Activated naive CD4-positive, alpha-beta T cell treated with anti-CD3 and anti-CD28 coated beads for 36 hours (primary cell): ENCODE measurements around the gene DLG4. TPM values are rescaled to one million over a fixed set of nuclear protein-coding genes. Genes with fewer than 3 reads are reported as not detected.

Source experiments
- CTCF ChIA-PET: fragments of 350-600 bp; sonication (Branson Sonifier 250); formaldehyde crosslinking; loops from one replicate; lab custom pipeline; 2021; ENCODE audit warnings: antibody characterized with exemption; lab: Charles Lee
- DNase-seq: peaks from one replicate; pipeline ENCODE4 v3.0.0-alpha.2; 2020
- H3K27ac Mint-ChIP-seq: one replicate; pipeline ENCODE4 v1.8.0; 2021; ENCODE audit warnings: mild to moderate bottlenecking, mixed read lengths
- H3K27me3 Mint-ChIP-seq: one replicate; pipeline ENCODE4 v1.8.0; 2021; ENCODE audit warnings: low read depth, mixed read lengths
- H3K36me3 Mint-ChIP-seq: one replicate; pipeline ENCODE4 v1.8.0; 2021; ENCODE audit warnings: low read depth, mixed read lengths
- H3K4me1 Mint-ChIP-seq: one replicate; pipeline ENCODE4 v1.8.0; 2021; ENCODE audit warnings: low read depth, mixed read lengths
- H3K4me3 Mint-ChIP-seq: one replicate; pipeline ENCODE4 v1.8.0; 2021; ENCODE audit warnings: mild to moderate bottlenecking, moderate library complexity, mixed read lengths
- H3K9me3 Mint-ChIP-seq: one replicate; pipeline ENCODE4 v1.8.0; 2021; ENCODE audit warnings: mixed read lengths
- intact Hi-C: fragments of 100-400 bp; cut with micrococcal nuclease; formaldehyde crosslinking; loops from one replicate; pipeline ENCODE4 v1.15.1; 2023
- total RNA-seq, 2 experiments: library from RNA; stranded (reverse); gene quantifications; one replicate each; pipeline ENCODE4 v1.2.3, GENCODE V29; 2021

DLG4 gene
- total RNA-seq, 2 experiments from 2014 or later = 13.6 to 13.8 TPM

DNA sequence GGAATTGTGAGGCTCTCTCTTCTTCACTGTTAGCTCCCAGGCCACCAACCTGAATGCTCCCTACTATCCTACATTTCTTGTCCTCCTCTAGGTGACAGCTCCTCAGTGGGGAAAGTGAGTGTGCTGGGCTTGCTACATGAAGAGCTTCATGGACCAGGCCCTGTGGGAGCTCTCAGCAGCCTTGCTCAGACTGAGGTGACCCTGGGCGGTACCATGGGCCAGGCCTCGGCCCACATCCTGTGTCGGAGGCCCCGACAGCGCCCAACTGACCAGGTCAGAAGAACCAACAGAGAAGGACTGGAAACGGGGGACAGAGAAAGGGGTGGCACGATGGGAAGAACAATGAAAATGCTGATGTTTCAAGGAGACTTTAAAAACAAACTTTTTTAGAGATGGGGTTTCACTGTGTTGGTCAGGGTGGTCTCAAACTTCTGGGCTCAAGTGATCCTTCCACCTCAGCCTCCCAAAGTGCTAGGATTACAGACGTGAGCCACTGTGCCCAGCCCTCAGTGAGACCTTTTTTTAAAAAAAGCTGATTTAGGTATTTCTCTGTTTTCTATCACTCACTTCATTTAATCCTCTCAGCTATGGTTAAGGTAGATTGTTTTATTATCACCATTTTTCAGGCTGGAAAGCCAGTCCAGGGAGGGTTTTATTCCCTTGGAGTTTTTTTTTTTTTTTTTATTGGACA lies 37.3 kb upstream of the DLG4 start:
- Mint-ChIP-seq H3K27me3 (peaks cover 2% of the 10 kb centered on the region), H3K4me1 (peaks cover 20% of the 10 kb centered on the region), H3K36me3 (peaks cover 29% of the 10 kb centered on the region), H3K9me3 (no peaks in the 10 kb centered on the region), H3K4me3 (no peak overlapping the region), H3K27ac (no peak overlapping the region)
- intact Hi-C loops = no loop called here
- DNase-seq = no peak
- CTCF ChIA-PET = interaction anchor here (0.6 to 0.9 kb wide), 4 partner anchors 11 to 844 kb away, joined by 3 to 4 read pairs (median 4); partner anchors contain the start of gene TNFSF12

DNA sequence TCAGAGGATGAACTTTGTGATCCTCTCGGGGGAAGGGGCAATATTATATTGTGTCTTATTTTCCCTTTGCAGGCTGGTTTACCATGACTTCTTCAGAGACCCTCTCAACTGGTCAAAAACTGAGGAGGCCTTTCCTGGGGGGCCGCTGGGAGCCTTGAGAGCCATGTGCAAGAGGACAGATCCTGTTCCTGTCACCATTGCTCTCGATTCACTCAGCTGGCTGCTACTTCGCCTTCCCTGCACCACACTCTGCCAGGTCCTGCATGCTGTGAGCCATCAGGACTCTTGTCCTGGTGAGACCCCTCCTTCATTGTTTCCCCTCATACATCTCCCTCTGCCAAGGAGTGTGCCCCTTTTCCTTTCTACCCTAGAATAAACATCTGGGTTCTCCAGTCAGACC lies 34.9 kb upstream of the DLG4 start:
- H3K4me3 Mint-ChIP-seq = no peak overlapping the region

DNA sequence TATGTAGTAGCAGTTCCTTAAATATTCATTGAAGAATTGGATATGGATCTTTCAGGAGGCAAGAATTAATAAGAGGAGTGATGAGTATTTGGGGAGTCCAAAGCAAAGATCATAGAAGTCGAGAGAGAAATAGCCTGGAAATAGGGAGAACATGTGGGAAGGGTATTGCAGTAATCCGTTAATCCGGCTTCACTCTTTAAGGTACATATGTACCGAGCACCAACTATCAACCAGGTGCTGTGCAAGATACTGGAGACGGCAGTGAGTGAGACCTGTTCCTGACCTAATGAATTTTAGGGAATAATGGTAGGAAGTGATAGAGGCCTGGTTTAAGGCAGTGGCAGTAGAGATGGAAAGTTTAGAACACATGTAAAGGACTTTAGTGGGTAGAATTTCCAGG lies 33.4 kb upstream of the DLG4 start:
- peaks cover 34% of the 10 kb centered on the region for H3K4me1 Mint-ChIP-seq
- no peaks in the 10 kb centered on the region for H3K27me3 Mint-ChIP-seq
- CTCF ChIA-PET = no interaction called here
- intact Hi-C loops = loop anchor here (2.0 to 5.0 kb wide), 3 partner anchors 320 to 589 kb away; partner anchors contain the start of genes TP53 and WRAP53
- no peak for DNase-seq
- H3K36me3 Mint-ChIP-seq = peaks cover 27% of the 10 kb centered on the region
- H3K27ac Mint-ChIP-seq = peak overlapping the region; percentile 99
- no peaks in the 10 kb centered on the region for H3K9me3 Mint-ChIP-seq
- peak overlapping the region; percentile 86 for H3K4me3 Mint-ChIP-seq

More for the DNA sequence above, 34.9 kb upstream of the DLG4 start:
- H3K27ac Mint-ChIP-seq = no peak overlapping the region
- CTCF ChIA-PET = no interaction called here
- H3K9me3 Mint-ChIP-seq = no peaks in the 10 kb centered on the region
- intact Hi-C loops = loop anchor here (5.0 kb wide), 2 partner anchors 433 to 588 kb away; partner anchors contain the start of genes TP53 and WRAP53
- H3K36me3 Mint-ChIP-seq = peaks cover 29% of the 10 kb centered on the region
- no peak for DNase-seq
- H3K4me1 Mint-ChIP-seq = peaks cover 27% of the 10 kb centered on the region
- no peaks in the 10 kb centered on the region for H3K27me3 Mint-ChIP-seq

DNA sequence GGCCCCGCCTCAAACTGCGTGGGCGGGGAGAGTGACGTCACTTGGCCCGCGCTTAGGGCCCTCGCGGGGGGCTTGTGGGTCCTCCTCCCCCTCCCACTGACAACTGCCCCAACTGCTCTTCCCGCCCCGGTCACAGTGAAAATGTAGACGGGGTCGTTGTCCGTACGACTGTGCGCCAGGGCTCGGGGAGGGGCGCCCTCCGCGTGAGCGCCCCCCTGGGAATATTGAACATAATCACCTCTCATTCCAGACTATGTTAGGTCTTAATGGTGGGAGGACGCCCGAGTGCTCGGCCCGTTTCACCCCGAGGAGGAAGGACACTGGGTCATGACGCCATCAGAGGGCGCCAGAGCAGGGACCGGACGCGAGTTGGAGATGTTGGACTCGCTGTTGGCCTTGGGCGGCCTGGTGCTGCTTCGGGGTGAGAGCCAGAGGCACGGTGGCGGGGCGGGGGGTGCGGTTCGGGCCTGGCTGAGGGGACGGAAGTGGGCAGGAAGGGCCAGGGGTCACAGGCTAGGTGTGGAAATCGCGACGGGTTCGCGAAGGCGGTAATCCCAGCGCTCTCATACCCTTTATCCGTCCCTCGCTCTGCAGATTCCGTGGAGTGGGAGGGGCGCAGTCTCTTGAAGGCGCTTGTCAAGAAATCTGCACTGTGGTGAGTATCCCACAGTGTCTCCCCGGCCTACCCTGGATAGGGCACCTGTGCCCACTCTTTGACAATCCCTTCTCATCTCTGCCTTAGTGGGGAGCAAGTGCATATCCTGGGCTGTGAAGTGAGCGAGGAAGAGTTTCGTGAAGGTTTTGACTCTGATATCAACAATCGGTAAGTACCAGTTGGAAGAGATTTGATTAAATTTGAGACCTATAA lies 32.8 kb upstream of the DLG4 start, which contains the start of gene ELP5:
Gene ELP5 (plus strand): TSS at position 40 of the 868 bp plus-strand sequence. CDS start 336 bp downstream, at position 376.
- no peaks in the 10 kb centered on the region for H3K27me3 Mint-ChIP-seq
- no peaks in the 10 kb centered on the region for H3K9me3 Mint-ChIP-seq
- DNase-seq = peak; percentile 93
- CTCF ChIA-PET = no interaction called here
- peak within 1 kb of the TSS; percentile 86 for H3K4me3 Mint-ChIP-seq
- intact Hi-C loops = loop anchor here (1.0 to 5.0 kb wide), 11 partner anchors 13 to 590 kb away; partner anchors contain the start of genes EIF5A, PHF23, POLR2A and SENP3
- H3K36me3 Mint-ChIP-seq = peaks cover 25% of the 10 kb centered on the region
- H3K4me1 Mint-ChIP-seq = peaks cover 34% of the 10 kb centered on the region
- peak within 1 kb of the TSS; percentile 99 for H3K27ac Mint-ChIP-seq

DNA sequence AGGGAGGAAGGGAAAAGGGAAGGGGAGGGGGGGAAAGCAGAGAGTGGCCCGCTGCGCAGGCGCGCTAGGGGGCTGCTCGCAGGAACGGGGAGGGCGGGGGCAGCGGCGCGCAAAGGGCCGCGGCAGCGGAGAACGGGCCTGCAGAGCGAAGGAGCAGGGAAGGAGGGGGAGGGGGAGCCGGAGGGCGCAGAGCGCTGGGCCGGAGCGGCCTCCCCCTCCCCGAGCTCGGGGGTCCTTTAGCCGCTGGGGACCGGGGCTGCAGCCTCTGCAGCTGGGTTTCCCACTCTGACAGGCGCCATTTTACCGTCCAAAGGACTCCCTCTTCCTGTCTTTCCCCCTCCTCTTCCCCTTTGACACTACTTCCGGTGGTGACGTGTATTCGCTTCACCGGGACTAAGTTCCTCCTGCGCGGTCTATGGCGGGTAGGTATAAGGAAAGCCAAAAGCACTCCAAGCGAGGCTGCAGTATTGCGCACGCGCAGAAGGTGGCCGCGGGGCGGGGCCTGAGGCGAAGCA lies 32.1 kb upstream of the DLG4 start, which contains the start of gene CTDNEP1:
Gene CTDNEP1 (minus strand): TSS at position 74 of the 515 bp plus-strand sequence. CDS start 438 bp downstream, outside the sequence.
- peaks cover 26% of the 10 kb centered on the region for H3K36me3 Mint-ChIP-seq
- DNase-seq = peak; percentile 99
- H3K4me3 Mint-ChIP-seq = peak within 1 kb of the TSS; percentile 86
- H3K27me3 Mint-ChIP-seq = no peaks in the 10 kb centered on the region
- CTCF ChIA-PET = interaction anchor here (0.6 kb wide), 2 partner anchors 28 to 588 kb away, joined by 3 read pairs; no protein-coding TSS in a partner anchor
- H3K27ac Mint-ChIP-seq = peak within 1 kb of the TSS; percentile 99
- H3K9me3 Mint-ChIP-seq = no peaks in the 10 kb centered on the region
- intact Hi-C loops = loop anchor here (1.0 to 5.0 kb wide), 11 partner anchors 12 to 591 kb away; partner anchors contain the start of genes EIF5A, PHF23, POLR2A and SENP3
- H3K4me1 Mint-ChIP-seq = peaks cover 37% of the 10 kb centered on the region

DNA sequence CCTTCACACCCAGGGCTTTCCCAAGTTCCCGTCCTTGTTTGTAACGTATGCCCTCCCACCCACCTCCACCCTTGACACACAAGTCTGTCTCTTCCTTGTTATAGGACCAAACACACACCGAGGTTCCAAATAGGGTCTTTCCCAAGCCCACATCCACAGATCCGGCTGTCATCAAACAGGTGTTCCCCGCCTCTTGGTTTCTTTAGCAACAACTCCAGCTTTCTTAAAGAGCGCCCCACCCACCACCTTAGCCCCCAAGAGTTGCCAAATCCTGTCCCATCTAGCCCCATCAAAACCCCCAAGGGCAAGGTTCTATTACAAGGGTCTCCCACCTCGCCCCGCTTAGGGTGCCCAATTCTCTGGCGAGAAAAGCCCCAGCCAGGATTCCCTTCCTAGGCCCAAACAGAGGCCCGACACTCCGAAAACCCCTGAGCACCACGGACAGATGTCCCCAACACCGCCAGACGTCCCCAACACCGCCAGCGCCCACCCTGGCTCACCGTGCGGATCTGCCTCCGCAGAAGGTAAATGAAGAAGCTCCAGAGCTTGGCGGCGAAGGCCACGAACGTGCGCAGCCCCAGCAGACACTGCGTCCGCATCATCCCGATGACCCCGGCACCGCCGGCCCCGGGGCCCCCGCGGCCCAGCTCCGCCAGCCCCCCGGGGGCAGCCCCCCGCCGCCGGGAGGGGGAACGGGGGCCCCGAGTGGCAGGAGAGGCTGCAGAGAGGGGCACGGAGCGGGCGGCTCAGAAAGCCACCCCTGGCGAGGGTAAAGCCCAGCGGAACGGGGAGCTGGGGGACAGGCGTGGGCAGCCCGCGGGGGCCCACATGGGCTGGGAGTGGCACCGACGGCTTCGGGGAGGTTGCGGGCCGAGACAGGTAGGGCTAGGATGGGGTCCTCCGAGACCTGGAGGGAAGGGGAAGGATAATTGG lies 31.3 kb upstream of the DLG4 start:
- Mint-ChIP-seq H3K36me3 (peaks cover 27% of the 10 kb centered on the region), H3K27me3 (no peaks in the 10 kb centered on the region), H3K27ac (peak overlapping the region; percentile 91), H3K4me3 (peak overlapping the region; percentile 86), H3K4me1 (peaks cover 37% of the 10 kb centered on the region), H3K9me3 (no peaks in the 10 kb centered on the region)
- CTCF ChIA-PET = interaction anchor here (0.6 kb wide), 2 partner anchors 28 to 589 kb away, joined by 3 read pairs; no protein-coding TSS in a partner anchor
- peak; percentile 54 for DNase-seq
- intact Hi-C loops = loop anchor here (5.0 kb wide), 2 partner anchors 436 to 591 kb away; partner anchors contain the start of genes TP53 and WRAP53

DNA sequence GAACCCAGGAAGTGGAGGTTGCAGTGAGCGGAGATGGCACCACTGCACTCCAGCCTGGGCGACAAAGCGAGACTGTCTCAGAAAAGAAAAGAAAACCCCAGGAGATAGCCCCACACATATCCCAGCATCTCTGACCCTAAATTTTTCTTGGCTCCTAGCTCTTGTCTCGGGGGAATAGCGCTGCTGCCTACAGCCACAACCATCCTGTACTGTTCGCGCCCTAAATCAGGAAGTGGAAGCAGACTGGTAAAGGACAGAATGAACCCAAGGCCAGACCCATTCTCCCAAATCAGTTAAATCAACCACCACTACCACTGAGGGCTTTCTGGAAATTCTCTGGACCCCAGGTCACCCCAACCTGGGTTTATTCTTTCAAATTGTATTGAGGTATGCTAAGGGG lies 30.2 kb upstream of the DLG4 start:
- Mint-ChIP-seq H3K36me3 (peaks cover 27% of the 10 kb centered on the region), H3K4me1 (peaks cover 37% of the 10 kb centered on the region), H3K9me3 (no peaks in the 10 kb centered on the region), H3K27me3 (no peaks in the 10 kb centered on the region), H3K27ac (peak overlapping the region; percentile 91), H3K4me3 (peak overlapping the region; percentile 86)
- CTCF ChIA-PET = interaction anchor here (0.6 to 1.7 kb wide), 3 partner anchors 29 to 114 kb away, joined by 4 to 5 read pairs (median 4); no protein-coding TSS in a partner anchor
- intact Hi-C loops = loop anchor here (5.0 kb wide), 2 partner anchors 437 to 592 kb away; partner anchors contain the start of genes TP53 and WRAP53
- DNase-seq = no peak

DNA sequence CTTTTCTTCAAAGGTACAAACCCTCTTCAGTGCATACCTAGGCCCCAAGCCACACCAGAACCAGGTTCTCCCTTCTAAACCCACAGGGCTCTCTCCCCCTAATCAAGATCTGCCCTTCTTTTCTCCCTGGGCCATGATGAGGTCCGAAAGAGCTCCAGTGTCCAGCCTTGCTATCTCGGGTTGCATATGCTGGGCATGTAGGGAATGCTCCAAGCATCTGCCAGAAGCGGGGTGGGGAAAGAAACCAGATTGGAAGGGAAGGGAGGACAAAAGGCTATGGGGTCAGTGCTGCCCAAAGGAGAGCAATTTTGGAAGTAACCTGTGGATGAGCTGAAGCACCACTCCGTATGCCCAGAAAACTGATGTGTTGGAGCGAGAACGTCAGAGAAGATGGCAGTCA lies 29.6 kb upstream of the DLG4 start:
- CTCF ChIA-PET = interaction anchor here (0.6 to 1.7 kb wide), 3 partner anchors 29 to 114 kb away, joined by 4 to 5 read pairs (median 4); no protein-coding TSS in a partner anchor
- intact Hi-C loops = no loop called here
- H3K27ac Mint-ChIP-seq = no peak overlapping the region
- no peaks in the 10 kb centered on the region for H3K9me3 Mint-ChIP-seq
- peaks cover 37% of the 10 kb centered on the region for H3K4me1 Mint-ChIP-seq
- peaks cover 22% of the 10 kb centered on the region for H3K36me3 Mint-ChIP-seq
- no peaks in the 10 kb centered on the region for H3K27me3 Mint-ChIP-seq
- H3K4me3 Mint-ChIP-seq = peak overlapping the region; percentile 36
- no peak for DNase-seq

DNA sequence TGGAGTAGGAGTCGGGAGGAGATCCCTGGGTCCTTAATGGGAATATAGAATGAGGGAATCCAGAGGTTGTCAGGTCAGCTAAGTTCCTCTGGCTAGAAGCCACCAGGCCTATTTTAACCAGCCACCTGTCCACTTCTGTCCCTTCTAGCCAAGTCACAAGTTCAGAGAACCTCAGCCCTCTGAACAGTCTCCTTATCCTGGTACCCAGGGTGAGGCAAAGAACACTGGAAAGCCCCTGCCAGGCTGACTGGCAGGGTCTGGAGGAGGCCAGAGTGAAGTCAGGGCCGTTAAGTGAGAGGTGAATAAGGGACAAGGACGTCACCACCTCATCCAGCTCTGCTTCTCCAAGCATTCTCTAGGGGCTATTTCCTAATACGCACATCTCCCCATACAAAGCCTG lies 29.2 kb upstream of the DLG4 start:
- no peaks in the 10 kb centered on the region for H3K27me3 Mint-ChIP-seq
- peaks cover 34% of the 10 kb centered on the region for H3K4me1 Mint-ChIP-seq
- CTCF ChIA-PET = interaction anchor here (1.7 kb wide), 1 partner anchor 28 kb away, joined by 5 read pairs; no protein-coding TSS in a partner anchor
- intact Hi-C loops = no loop called here
- H3K36me3 Mint-ChIP-seq = peaks cover 19% of the 10 kb centered on the region
- H3K27ac Mint-ChIP-seq = peak overlapping the region; percentile 31
- peak overlapping the region; percentile 36 for H3K4me3 Mint-ChIP-seq
- no peak for DNase-seq
- no peaks in the 10 kb centered on the region for H3K9me3 Mint-ChIP-seq

DNA sequence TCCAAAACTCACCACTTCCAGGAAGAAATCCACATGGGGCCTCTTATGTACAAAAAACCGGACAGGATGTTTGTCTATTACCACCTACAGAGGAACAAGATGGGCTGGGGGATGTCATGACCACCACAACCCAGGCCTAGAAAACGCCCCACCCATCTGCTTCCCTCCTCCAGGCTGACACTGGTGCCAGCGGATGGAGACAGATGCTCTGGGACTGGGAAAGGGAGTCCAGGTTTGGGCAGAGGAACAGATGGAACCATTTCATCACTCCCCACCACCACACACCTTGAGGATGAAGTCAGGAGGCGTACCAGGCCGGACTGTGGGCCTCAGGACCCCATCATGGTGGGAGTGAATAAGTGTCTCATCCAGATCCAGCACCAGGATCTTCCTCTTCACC lies 27.1 kb upstream of the DLG4 start:
- Mint-ChIP-seq H3K36me3 (peaks cover 29% of the 10 kb centered on the region), H3K27ac (peak overlapping the region; percentile 14), H3K9me3 (no peaks in the 10 kb centered on the region), H3K4me1 (peaks cover 35% of the 10 kb centered on the region), H3K4me3 (no peak overlapping the region), H3K27me3 (no peaks in the 10 kb centered on the region)
- intact Hi-C loops = no loop called here
- CTCF ChIA-PET = interaction anchor here (1.5 kb wide), 1 partner anchor 26 kb away, joined by 3 read pairs; no protein-coding TSS in a partner anchor
- no peak for DNase-seq
